ENCODE results near the gene POT1.
"Not testable (repeated sequence)": the region's sequence is repeated elsewhere in the genome, so short reads cannot be mapped to it uniquely, and the experiment has no call there.

POT1 gene

GRCh38 chr7:124929467-124930172 is at the start of gene POT1:
Gene POT1, minus strand, starts transcription at chr7:124929825. Its CDS starts 32,652 bp downstream, at chr7:124897173.
- DNase-seq = peak; percentile 99 to 100

GRCh38 chr7:124975131-124975530 is 45.5 kb upstream of the POT1 start:
- not testable (repeated sequence) for DNase-seq

- DNase-seq = no peak
These were observed 35.9 kb upstream of the POT1 start for GRCh38 chr7:124965553-124965952.

- no peak for DNase-seq
These were observed 30.1 kb upstream of the POT1 start for GRCh38 chr7:124959676-124960075.

GRCh38 chr7:124957952-124958351 is 28.3 kb upstream of the POT1 start:
- not testable (repeated sequence) for DNase-seq

- DNase-seq = no peak
These were observed 26.5 kb upstream of the POT1 start for GRCh38 chr7:124956160-124956559.

- DNase-seq = no peak
These were observed 25.2 kb upstream of the POT1 start for GRCh38 chr7:124954790-124955189.

GRCh38 chr7:124945680-124946079 is 16.1 kb upstream of the POT1 start:
- DNase-seq = no peak

GRCh38 chr7:124943472-124943871 is 13.8 kb upstream of the POT1 start:
- no peak for DNase-seq

GRCh38 chr7:124942399-124942798 is 12.8 kb upstream of the POT1 start:
- DNase-seq = no peak

GRCh38 chr7:124940306-124940705 is 10.7 kb upstream of the POT1 start:
- no peak for DNase-seq

- no peak for DNase-seq
These were observed 8.5 kb upstream of the POT1 start for GRCh38 chr7:124938128-124938527.

GRCh38 chr7:124937076-124937475 is 7.5 kb upstream of the POT1 start:
- DNase-seq = no peak

- peak; percentile 57 to 77 for DNase-seq
These were observed 5.2 kb upstream of the POT1 start for GRCh38 chr7:124934841-124935240.

GRCh38 chr7:124930655-124931597 is 1.3 kb upstream of the POT1 start:
- DNase-seq = peak in 1 of 2 donors; percentile 37

- no peak for DNase-seq
These were observed 573 bp upstream of the POT1 start for GRCh38 chr7:124930173-124930623.

GRCh38 chr7:124924906-124925305 is 4.7 kb downstream of the POT1 start:
- peak in 1 of 2 donors; percentile 2 for DNase-seq

- no peak for DNase-seq
These were observed 7.4 kb downstream of the POT1 start for GRCh38 chr7:124922200-124922599.

- DNase-seq = no peak
These were observed 9.8 kb downstream of the POT1 start for GRCh38 chr7:124919841-124920240.

- no peak for DNase-seq
These were observed 11.0 kb downstream of the POT1 start for GRCh38 chr7:124918662-124919061.

GRCh38 chr7:124915242-124915641 is 14.4 kb downstream of the POT1 start:
- no peak for DNase-seq

GRCh38 chr7:124914298-124914697 is 15.3 kb downstream of the POT1 start:
- DNase-seq = no peak

- no peak for DNase-seq
These were observed 16.7 kb downstream of the POT1 start for GRCh38 chr7:124912972-124913371.

- DNase-seq = no peak
These were observed 19.8 kb downstream of the POT1 start for GRCh38 chr7:124909808-124910207.
